ENCODE results near the gene CLCA2.
"Not testable (repeated sequence)": the region's sequence is repeated elsewhere in the genome, so short reads cannot be mapped to it uniquely, and the experiment has no call there.

DNA sequence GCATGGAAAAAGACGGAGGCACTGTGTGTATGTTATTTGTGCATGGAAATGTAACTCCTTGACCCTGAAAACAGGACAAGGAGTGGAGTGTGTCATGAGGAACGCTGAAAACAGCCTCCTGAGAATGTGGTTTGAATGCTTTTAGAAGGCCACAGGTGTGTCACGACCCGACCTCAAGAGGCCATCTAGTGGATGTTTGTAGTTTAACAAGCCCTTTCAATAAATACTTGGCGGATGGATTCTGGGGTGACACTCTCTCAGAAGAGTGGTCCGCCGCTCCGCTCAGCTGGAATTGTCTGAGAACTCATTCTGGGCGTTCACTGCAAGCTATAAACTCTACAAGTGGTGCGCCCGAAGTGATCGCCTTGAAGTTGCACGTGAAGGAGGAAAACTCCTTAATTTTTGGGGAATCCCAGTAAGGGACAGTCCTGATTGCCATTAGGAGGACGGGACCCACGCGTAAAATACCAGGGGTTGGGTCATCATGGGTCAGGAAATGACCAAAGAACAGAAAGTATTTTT is 78.2 kb downstream of the CLCA2 start:
- TF ChIP-seq CTCF (conservative IDR thresholded peaks at IDR 0.05; ENCODE audit: low read length): peak; percentile 58
- TF ChIP-seq EZH2phosphoT487 (IDR thresholded peaks at IDR 0.05; ENCODE audit: borderline replicate concordance): not testable (repeated sequence)
